Stimulated activated CD4-positive, alpha-beta T cell treated with anti-CD3 and anti-CD28 coated beads, TNF-alpha, amount 100 ng/mL, for 4 hours (primary cell): Measurements from ENCODE around the gene SOSTDC1.
A peak's percentile ranks its signal among the peaks of the same experiment; 100 is the strongest.
"Not testable (repeated sequence)": the region's sequence is repeated elsewhere in the genome, so short reads cannot be mapped to it uniquely, and the experiment has no call there.

ENCODE experiments used
- DNase-seq, 3 experiments: peaks; one replicate each; pipeline ENCODE4 v3.0.0-alpha.2; 2020; ENCODE audit warnings: low read depth in 3 of 3

The SOSTDC1 gene

DNA sequence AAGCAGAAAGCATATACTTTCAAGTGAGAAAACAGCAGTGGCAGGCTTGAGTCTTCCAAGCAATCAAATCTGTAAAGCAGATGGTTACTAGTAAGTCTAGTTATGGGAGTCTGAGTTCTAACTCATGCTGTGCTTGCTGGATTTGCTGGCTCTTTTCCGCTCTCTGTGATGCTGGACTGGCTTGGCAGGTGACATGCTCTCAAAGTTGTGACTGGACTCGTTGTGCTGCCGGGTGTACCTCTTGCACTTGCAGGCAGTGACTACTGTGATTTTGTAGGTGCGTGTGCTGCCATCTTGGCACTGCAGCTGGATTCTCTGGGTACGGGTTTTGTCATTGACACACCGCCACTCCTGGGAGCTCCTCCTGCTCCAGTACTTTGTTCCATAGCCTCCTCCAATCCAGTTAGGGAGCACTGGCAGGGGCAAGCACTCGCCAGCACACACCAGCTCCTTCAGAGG lies 3.1 kb downstream of the SOSTDC1 start:
- DNase-seq: no peak

DNA sequence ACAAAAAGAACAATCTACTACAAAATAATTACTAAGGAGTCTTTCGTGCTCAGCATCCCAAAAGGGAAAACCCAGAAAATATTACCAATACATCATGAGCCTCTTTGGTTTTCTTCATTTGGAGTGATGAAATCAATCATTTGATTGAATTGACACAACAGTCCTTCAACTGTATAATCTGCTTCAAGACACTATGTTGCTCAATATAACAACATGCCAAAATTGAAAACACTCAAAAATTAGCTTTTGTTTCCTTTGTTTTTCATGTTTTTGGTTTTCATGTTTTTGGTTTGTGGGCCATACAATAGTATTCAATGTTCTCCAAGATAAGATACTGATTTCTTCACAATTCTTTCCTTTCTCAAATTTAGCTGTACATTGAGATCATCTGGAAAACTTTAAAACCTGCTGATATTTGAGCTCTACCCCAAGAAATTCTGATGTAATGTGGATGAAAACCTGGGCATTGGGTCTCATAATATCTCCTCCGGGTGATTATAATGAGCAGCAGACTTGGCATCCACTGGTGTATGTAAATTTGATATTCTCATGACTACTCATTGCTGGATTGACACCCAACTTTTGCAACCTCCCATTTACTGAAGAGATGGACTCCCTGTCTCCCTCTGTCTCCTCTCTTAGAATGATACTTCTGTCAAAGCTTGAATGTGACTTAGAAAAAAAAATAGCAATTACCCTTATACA lies 4.6 kb downstream of the SOSTDC1 start:
- DNase-seq: no peak

DNA sequence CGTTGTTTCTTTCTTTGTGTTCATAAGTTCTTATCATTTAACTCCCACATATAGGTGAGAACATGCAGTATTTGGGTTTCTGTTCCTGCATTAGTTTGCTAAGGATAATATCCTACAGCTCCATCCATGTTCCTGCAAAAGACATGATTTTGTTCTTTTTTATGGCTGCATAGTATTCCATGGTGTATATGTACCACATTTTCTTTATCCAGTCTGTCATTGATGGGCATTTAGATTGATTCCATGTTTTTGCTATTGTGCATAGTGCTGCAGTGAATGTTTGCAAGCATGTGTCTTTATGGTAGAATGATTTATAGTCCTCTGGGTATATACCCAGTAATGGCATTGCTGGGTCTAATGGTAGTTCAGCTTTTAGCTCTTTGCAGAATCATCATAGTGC lies 9.2 kb downstream of the SOSTDC1 start:
- DNase-seq: not testable (repeated sequence)

DNA sequence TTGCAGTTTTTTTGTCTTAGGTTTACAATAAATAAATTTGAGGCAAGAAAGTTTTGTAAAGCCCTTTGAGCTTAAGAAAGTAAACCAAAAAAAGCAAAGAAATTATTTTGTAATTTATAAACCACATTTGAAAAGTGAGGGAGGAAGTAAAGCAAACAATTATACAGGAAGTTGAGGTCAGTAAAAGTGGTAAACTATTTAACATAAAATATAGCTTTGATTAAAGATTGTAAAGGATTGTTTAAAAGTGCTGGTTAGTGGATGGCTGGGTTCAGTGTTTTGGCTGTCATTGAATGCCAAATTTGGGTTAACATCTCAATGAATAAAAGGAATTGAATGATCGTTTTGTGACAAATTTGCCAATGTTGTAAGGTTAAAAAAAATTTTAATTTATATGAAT lies 9.9 kb downstream of the SOSTDC1 start:
- DNase-seq: no peak

DNA sequence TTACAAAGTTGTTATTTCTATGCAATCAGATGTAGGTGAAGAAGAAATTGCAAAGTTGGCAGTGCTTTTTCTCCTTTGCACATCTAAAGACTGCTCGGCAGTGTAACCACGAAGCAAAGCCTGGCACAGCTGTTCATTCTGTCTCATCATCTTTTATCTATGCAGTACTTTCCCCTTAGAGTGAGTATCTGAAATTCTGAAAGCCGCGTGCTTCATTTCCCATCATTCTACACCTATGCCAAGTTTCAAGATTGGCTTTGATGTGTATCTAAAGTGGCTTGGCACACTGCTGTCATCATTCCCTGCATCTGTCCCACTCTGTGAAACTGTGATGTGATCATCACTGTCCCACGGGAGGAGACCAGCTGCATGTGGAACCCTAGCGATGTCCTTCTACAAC lies 15.2 kb downstream of the SOSTDC1 start:
- DNase-seq: no peak

DNA sequence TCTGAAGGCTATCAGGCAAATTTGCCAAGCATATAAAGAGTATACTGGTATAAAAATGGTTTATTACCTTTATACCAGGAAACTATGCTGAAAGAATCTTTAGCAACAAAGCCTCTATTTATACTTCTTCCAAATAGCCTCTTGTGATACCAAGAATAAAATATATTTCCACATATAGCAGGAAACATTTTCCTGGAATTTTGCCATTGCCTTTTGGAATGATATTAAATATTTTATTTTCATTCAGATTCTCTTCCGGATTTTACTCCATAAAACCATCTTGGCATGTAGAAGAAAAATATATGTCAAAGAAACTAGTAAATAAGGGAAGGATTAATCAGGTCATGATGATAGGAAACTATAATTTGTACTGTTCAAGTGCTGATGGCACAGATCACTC lies 17.7 kb downstream of the SOSTDC1 start:
- DNase-seq: no peak

DNA sequence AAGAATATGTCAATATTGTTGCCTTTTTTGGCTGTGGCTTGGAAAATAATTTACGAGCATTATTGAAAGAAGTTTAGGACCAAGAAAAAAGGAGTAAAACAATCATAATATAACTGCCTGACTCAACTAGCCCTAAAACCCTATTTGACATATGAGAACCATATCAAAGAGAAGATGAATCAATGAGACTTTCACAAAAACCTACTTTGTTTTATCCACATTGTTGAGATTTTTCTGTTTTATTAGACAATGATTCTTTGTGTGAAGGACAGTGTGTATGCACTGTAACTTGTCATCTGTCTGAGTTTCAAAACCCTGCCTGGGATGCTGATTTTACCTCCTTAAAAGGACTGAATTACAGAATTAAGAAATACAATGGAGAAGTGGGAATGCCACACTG lies 19.0 kb downstream of the SOSTDC1 start:
- DNase-seq: no peak

DNA sequence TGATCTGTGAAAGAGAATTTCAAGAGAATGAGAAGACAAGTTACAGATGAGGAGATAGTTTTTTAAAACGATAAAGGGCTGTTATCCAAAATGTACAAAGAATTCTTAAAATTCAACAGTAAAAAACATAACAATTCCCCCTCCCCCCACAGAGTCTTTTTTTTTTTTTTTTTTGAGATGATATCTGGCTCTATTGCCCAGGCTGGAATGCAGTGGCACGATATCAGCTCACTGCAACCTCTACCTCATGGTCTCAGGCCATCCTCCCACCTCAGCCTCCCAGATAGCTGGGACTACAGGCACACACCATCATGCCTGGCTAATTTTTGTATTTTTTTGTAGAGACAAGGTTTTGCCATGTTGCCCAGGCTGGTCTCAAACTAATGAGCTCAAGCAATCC lies 21.7 kb downstream of the SOSTDC1 start:
- DNase-seq: not testable (repeated sequence)

DNA sequence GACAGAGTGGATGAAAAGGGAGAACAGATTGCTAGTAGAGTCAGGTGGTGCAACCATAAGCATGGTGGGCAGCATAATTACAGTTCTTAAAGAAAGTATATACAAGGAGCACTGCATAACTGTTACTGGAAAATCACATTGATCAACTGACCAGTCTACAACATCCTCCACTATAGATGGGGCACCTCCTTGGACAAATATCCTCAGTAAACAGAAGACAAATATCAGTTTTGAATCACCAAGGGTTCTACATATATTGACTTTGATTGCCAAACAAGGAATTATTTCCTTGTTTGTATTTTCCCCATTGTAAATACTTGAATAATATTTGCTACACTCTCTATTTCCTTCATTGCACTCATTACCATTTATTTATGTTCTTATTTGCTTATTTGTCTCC lies 26.6 kb downstream of the SOSTDC1 start:
- no peak for DNase-seq

DNA sequence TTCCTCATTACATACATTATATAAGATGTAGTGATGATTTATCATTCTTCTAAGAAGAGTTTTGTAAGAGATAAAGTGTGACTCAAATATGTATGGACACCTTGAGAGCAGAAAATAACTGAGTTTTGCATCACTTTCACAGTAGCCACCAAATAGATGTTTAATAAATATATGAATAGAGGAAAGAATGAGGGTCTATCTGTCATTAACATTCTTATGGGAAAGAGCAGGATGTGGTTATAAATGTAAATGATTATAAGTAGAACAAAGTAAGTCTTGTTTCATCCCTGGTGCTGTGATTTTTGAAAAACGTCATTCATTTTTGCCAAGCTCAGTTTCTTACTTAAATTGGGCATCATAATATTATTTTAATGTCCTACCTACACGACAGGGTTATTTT lies 29.2 kb downstream of the SOSTDC1 start:
- no peak for DNase-seq

DNA sequence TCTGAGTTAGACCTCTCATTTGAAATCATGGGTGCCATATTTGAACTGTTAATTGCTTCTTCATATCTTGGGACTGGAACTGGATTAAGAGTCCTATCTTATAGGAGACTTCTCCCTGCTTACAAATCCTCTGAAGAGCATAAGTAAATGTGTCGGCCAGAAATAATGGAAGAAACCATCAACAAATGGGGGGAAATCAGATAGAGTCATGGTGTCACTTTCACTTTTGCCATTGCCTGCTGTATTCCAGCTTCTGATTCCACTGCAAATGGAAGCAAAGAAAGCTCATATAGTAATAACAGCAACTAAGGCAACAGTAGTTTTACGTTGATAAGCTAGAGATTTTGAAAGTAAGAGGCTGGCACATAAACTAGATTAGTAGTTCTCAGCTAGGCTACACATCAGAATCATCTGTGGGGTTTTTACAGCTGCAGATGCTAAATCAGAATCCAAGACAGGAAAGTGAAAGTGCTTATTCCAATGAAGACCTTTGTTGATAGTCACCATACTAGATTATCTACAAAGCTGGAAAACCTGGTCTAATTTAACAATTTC lies 31.9 kb downstream of the SOSTDC1 start:
- DNase-seq: no peak

DNA sequence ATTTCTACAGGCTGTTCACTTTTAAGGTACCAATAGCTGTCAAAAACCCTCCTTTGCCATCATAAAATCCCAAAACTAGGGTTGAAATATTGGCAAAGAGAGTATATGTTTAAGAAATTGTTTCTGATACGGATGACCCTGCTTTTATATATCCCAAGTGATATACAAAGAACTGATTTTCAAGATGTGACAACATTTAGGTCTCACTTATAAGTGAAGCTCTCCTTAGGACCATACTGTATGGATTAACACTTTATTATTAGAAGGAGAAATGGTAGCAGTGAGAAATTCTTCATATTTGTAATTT lies 33.2 kb downstream of the SOSTDC1 start:
- DNase-seq: no peak

DNA sequence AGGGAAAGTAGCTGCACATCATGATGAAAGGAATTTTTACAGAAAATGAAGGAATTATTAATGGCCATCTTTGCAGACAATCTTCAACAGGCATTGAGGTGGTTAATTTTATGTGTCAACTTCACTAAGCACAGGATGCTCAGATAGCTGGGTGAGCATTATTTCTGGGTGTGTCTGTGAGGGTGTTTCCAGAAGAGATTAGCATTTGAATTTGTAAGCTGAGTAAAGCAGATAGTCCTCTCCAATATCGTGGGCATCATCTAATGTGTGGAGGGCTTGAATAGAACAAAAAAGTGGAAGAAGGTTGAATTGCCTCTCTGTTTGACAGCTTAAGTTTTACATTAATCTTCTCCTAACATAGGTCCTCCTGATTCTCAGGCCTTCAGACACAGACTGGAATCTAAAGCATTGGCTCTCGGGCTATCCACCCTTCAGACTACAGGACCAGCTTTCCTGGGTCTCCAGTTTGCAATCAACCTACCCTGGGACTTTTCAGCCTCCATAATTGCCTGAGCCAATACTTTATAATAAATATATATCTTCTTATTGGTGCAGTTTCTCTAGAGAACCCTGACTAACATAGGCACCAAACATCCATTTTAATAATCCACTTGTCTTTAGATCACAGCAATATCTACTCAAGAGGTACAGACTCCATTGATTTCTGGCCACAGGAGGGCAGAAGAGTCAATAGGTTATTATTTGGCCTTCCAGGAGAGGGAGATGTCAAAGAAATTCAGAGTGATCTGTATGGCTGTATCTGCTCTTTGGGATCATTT lies 33.7 kb downstream of the SOSTDC1 start:
- DNase-seq: no peak

DNA sequence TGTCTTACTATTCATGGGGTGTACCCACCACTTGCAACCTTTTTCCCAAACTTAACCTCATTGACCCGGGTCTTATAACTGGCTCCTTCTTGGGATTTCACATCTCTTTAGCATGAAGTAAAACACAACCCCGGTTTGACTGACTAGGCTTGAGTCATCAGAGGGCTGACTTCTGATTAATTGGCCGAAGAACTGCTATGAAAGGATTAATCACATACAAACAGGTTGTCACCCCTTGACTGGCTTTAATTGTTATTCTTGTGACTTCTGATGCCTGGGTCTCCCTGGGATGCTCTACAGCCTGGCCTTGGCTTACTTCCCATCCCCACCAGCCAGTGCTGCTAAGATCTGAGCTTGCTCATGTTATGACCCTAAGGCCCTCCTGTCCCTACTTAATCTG lies 35.4 kb downstream of the SOSTDC1 start:
- DNase-seq: no peak

DNA sequence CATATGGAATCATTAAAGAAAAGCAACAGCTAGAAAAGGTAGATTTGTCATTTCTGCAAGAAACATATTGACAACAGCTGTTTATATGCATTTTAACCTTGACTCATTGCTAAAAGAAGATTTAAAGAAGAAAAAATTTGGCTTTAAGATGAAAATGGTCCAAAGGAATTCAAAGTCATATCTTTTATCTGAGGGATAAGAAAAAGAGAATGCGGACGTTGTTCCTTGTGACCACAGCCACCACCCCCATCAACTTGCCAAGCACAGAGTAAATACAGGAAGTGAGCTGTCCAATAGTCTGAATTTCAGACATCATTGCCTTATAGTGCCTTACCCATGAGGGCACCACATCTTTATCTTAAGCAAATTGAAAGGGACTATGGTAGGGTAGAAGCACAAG lies 36.9 kb downstream of the SOSTDC1 start:
- no peak for DNase-seq

DNA sequence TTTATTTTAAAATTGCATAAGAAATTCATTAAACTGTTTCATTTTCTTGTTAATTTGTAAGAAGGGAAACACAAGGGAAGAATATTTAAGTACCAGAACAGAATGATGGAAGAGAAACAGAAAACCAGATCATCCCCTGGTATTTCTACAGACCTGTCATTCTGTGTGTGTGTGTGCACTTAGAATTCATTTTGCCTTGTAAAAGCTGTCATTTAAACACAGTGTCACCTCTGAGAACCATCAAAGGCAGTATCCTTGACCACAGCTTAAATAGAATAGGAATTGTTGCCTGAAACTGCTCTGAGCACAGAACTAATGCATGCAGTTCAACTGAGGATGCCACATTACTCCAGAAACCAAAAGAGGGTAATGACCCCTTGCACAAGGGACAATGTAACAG lies 37.4 kb downstream of the SOSTDC1 start:
- DNase-seq: no peak

DNA sequence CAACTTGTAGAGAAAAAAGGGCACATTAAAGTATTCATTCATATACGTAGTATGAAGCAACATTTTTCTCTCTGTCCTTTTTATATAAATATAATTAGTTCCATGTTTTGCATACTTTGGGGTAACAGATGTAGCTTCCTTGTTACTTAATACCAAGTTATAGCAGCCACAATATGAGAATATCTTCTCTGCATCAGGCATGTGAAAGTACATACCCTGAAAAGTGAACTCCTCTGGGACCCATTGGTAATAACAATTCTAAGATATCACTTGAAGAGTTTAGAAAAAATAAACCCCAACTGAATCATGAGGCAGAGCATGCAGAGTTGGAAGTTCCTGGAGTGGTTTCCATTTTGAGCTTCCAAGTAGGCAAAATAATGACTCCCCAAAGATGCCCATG lies 41.8 kb downstream of the SOSTDC1 start:
- no peak for DNase-seq

DNA sequence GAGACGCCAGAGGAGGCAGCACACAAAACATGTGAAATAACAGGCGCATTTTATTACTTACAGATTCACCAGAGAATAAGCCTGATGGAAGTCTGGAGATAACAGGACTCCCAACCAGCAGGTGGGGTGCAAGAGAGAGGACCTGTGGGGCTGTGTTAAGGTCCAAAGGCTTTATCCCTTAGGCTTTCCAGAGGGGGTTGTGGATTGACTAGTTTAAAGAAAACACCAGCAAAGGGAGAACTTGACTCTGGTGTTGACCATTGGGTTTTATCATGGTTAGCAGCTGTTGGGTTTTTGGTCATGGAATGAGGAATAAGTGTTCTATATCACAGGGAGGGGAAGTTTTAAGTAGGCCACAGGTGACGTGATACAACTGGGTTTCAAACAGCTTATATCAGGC lies 42.6 kb downstream of the SOSTDC1 start:
- DNase-seq: no peak

DNA sequence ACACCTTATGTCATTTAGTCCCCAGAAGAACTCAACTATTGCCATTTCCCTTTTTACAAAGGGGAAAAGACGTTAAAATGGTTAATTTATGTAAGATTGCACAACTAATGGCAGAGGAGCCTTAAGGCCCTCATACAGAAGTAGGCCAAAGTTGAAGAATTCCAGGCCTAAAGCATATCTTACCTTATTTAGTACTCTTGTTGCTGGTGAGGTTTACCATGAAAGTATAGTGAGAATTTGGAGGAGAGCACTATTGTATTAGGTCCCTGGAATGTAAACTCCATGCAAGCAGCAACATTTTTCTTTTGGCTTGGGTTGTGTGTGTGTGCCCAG lies 43.5 kb downstream of the SOSTDC1 start:
- no peak for DNase-seq

DNA sequence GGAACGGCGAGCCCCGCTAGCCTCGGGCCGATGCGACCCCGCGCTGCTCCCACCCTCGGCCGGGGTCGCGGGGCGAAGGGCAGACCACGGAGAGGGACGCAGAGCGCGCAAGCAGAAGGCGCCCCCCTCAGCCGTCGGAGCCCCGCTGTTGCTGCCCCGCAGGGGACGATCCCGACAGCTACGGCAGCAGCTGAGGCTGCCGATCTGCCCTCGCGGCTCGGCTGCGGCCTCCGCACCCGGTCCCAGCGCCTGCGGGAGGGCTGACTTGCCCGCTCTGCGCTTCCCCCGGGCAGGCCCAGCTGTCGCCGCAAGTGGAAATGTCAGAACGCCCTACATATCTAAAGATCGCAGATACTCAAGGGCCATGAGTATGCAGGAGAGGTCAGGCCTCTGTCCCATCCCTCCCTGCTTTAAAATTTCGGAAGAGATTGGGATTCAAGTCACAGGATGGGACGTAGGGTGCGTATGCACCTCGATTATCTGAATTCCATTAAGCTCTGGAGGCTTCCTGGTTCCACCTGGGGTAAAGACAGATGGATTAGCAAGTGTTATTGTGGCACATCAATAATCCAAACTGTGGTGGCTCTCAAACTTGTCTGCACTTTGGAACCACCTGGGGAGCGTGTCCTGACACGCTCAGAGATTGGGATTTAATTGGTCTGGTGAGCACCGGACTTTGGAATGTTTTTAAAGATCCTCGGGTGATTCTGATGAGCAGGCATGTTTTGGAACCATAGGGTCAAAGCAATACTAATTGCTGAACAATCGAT lies 44.0 kb downstream of the SOSTDC1 start, which contains the start of gene CRPPA:
TSS of gene CRPPA (minus strand) at position 206 of the 770 bp plus-strand sequence. CDS start 216 bp downstream, outside the sequence.
- DNase-seq: peak in 2 of 3 experiments; percentile 21 to 32

DNA sequence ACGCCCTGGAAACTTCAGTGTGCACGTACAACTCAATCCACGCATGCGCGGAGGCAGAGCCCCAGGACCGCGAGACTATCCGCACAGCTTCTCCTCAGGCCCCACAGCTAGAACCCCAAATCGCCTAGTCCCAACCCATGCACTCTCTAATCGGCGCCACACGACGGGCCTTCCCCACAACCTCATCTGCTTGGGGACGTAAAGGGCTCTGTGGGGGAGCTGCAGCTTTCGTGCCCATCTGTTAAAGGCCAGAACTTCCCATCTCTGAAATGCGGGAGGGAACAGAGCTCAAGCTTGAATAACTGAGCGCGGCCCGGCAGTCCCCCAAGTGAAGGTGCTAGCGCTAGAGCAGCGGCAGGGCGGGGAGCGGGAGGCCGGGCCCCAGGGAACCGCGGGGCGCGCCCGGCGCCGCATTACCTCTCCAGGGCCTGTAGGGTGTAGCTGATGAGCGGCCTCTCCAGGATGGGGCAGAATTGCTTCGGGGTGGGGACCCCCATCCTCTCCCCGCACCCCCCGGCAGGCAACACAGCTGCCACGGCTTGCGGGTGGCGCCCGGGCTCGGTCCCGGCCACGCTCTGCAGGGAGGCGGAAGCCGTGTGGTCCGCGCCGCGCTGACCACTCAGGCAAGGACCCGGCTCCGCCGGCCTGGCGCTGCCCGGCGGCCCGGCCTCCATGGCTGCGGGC lies 44.7 kb downstream of the SOSTDC1 start:
- DNase-seq: peak; percentile 54 to 74 (median 69)

DNA sequence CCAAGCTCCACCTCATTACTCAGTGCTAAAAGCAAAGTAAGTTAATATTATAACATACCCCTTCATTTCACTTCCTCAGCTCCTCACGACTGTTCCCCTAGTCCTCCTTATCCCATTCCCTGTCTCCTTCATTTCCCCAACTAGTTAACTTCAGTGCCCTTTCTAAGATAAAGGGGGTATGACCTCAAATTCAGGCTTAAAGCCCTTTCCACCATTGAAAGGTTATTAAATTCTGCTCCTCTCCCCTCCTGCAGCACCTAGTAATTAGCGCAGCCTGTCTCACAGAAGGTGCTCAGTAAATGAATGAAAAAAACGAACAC lies 45.2 kb downstream of the SOSTDC1 start:
- no peak for DNase-seq
